ENCODE results near the gene CERT1. TPM values are rescaled to one million over a fixed set of nuclear protein-coding genes. Genes with fewer than 3 reads are reported as not detected.

The CERT1 gene
- total and polyA plus RNA-seq, 9 of the 15 experiments (the other 6 are each of a cell fraction or from before 2014, with no cell fraction given), result 3.4 to 24.7 (median 9.8) TPM

GRCh38 chr5:75381456-75381855, 130.0 kb downstream of the CERT1 start:
- Histone ChIP-seq H3K4me3 (no peak overlapping the region), H4K20me1 (replicated peaks; ENCODE audit: control insufficient read depth, insufficient read depth, low read length) (no peaks in the 10 kb centered on the region), H2AFZ (ENCODE audit: low read depth, low read length) (peak overlapping the region; percentile 29; the same call in 1 of the 2 replicates), H3K4me2 (ENCODE audit: insufficient read depth, low read length) (peak overlapping the region; percentile 48), H3K9me1 (ENCODE audit: control insufficient read depth, insufficient read depth, low read length) (no peaks in the 10 kb centered on the region), H3K4me1 (replicated peaks in 1 of 2; ENCODE audit: control insufficient read depth in 2 of 2, insufficient read depth in 2 of 2, low read length in 2 of 2) (peaks cover 0 to 11% of the 10 kb centered on the region in 2 experiments), H3K27ac (ENCODE audit: extremely low read depth, low read depth, low read length) (peak overlapping the region; percentile 60; the same call in 2 of the 3 replicates), H3K79me2 (ENCODE audit: control insufficient read depth, insufficient read depth, low read length) (no peaks in the 10 kb centered on the region), H3K9ac (ENCODE audit: insufficient read depth in 1 of 2, low read depth in 2 of 2, low read length in 2 of 2) (no peak overlapping the region; a peak in 1 of 4 replicates), H3K9me3 (replicated peaks; ENCODE audit: control insufficient read depth, insufficient read depth, low read depth, low read length) (no peaks in the 10 kb centered on the region), H3K27me3 (ENCODE audit: control insufficient read depth in 2 of 2, insufficient read depth in 2 of 2, low read length in 2 of 2) (no peaks in the 10 kb centered on the region), H3K36me3 (ENCODE audit: control insufficient read depth, insufficient read depth, low read length) (peaks cover 49% of the 10 kb centered on the region)
- 8% methylated on average over 4 of the region's 4 CpGs for WGBS (ENCODE audit: insufficient coverage, low coverage, missing lambda C conversion rate)
- ATAC-seq (peak; percentile 97), DNase-seq (ENCODE audit: extremely low read depth in 1 of 4, low spot score in 3 of 4) (peak; percentile 15 to 75 (median 34)), FAIRE-seq (peak; percentile 90)
- no TSS peak for BruUV-seq (replicated peaks)
- in situ Hi-C loops (cut with MboI) (loop anchor here (10.0 kb wide), 1 partner anchor 1013 kb away; no protein-coding TSS in a partner anchor), intact Hi-C loops (cut with micrococcal nuclease) (no loop called here)
- ChIA-PET POLR2A (interaction anchor here (0.6 to 2.1 kb wide), 3 partner anchors 10 to 1088 kb away, joined by 3 to 12 read pairs (median 7); no protein-coding TSS in a partner anchor), CTCF (ENCODE audit: low intra/inter-chr PET ratio) (no interaction called here)
- TF ChIP-seq SP1 (CRISPR knock-in tag; IDR thresholded peaks at IDR 0.05), result 0 out of 2 replicates have a peak, but pooled peaks have one; percentile 27
- TF ChIP-seq XRCC5 (IDR thresholded peaks at IDR 0.05; ENCODE audit: low read depth, low read length), result no peak
- no peak for TF ChIP-seq NBN (IDR thresholded peaks at IDR 0.05; ENCODE audit: low read depth)
- TF ChIP-seq CBFA2T3 (IDR thresholded peaks at IDR 0.05), result peak; percentile 71
- no peak for TF ChIP-seq BDP1 (IDR thresholded peaks at IDR 0.05; ENCODE audit: insufficient read depth, insufficient read length)
- TF ChIP-seq CEBPZ (IDR thresholded peaks at IDR 0.05; ENCODE audit: borderline replicate concordance, low read depth, low read length), result no peak
- TF ChIP-seq ZBTB1 (CRISPR knock-in tag; IDR thresholded peaks at IDR 0.05; ENCODE audit: borderline replicate concordance, low read depth), result no peak
- no peak for TF ChIP-seq SMC3 (conservative IDR thresholded peaks at IDR 0.05; ENCODE audit: insufficient read depth, low read depth, low read length)
- TF ChIP-seq TAL1 (IDR thresholded peaks at IDR 0.05), result peak; percentile 53
- TF ChIP-seq, protein P1, sequence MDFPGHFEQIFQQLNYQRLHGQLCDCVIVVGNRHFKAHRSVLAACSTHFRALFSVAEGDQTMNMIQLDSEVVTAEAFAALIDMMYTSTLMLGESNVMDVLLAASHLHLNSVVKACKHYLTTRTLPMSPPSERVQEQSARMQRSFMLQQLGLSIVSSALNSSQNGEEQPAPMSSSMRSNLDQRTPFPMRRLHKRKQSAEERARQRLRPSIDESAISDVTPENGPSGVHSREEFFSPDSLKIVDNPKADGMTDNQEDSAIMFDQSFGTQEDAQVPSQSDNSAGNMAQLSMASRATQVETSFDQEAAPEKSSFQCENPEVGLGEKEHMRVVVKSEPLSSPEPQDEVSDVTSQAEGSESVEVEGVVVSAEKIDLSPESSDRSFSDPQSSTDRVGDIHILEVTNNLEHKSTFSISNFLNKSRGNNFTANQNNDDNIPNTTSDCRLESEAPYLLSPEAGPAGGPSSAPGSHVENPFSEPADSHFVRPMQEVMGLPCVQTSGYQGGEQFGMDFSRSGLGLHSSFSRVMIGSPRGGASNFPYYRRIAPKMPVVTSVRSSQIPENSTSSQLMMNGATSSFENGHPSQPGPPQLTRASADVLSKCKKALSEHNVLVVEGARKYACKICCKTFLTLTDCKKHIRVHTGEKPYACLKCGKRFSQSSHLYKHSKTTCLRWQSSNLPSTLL (IDR thresholded peaks at IDR 0.05), result no peak
- TF ChIP-seq FOXP1 (CRISPR knock-in tag; IDR thresholded peaks at IDR 0.05), result no peak
- no peak for TF ChIP-seq RBBP5 (IDR thresholded peaks at IDR 0.05; ENCODE audit: borderline replicate concordance, insufficient read depth, low read length, poor library complexity, severe bottlenecking)
- TF ChIP-seq COPS2 (conservative IDR thresholded peaks at IDR 0.05), result no peak
- no peak for TF ChIP-seq IFI16 (CRISPR knock-in tag; IDR thresholded peaks at IDR 0.05)
- no peak for TF ChIP-seq MBD2 (IDR thresholded peaks at IDR 0.05; ENCODE audit: borderline replicate concordance, low read depth)
- no peak for TF ChIP-seq ZNF134 (CRISPR knock-in tag; conservative IDR thresholded peaks at IDR 0.05)
- no peak for TF ChIP-seq TGIF2 (CRISPR knock-in tag; IDR thresholded peaks at IDR 0.05)
- 0 out of 2 replicates have a peak, but pooled peaks have one; percentile 39 for TF ChIP-seq MTA3 (IDR thresholded peaks at IDR 0.05; ENCODE audit: borderline replicate concordance)
- no peak for TF ChIP-seq ZNF311 (CRISPR knock-in tag; IDR thresholded peaks at IDR 0.05)
- no peak for TF ChIP-seq ZFPM2 (CRISPR knock-in tag; IDR thresholded peaks at IDR 0.05)
